ENCODE data around the gene ACTG2. TPM values are rescaled to one million over a fixed set of nuclear protein-coding genes. Genes with fewer than 3 reads are reported as not detected.

ACTG2 gene
- total RNA-seq, 1 experiment from 2014 or later: 1.5 TPM

GRCh38 chr2:73965053-73965452 lies 72.2 kb downstream of the ACTG2 start:
- H3K14ac ChIP-seq (ENCODE audit: insufficient read depth, low read length): no peak overlapping the region
- Mint-ChIP-seq H3K27ac (no peak overlapping the region), H3K36me3 (ENCODE audit: insufficient read depth in 1 of 3, low read depth in 3 of 3) (peaks cover 0 to 1% (median 0%) of the 10 kb centered on the region in 3 experiments; a peak in 3 of 7 replicates), H3K27me3 (ENCODE audit: low read depth) (peaks cover 14% of the 10 kb centered on the region), H3K9me3 (no peaks in the 10 kb centered on the region), H3K4me1 (peaks cover 5 to 7% of the 10 kb centered on the region in 2 experiments; a peak in 3 of 4 replicates), H3K4me3 (no peak overlapping the region)
- H3K56ac ChIP-seq (ENCODE audit: insufficient read length, low read depth, low read length): no peak overlapping the region
- H3K27ac ChIP-seq (ENCODE audit: insufficient read length, low read depth, low read length): no peak overlapping the region
- no peak for DNase-seq
- no peak overlapping the region for H2AK5ac ChIP-seq (ENCODE audit: insufficient read length, low read length)
- H3K23me2 ChIP-seq (ENCODE audit: insufficient read length, low read depth, low read length, poor library complexity, severe bottlenecking): no peaks in the 10 kb centered on the region
- H4K20me1 ChIP-seq (ENCODE audit: control insufficient read depth, insufficient read depth, insufficient read length): no peaks in the 10 kb centered on the region
- H3K18ac ChIP-seq (ENCODE audit: insufficient read length, low read depth, low read length): no peak overlapping the region
- no peak overlapping the region for H2BK20ac ChIP-seq (ENCODE audit: low read depth, low read length, poor library complexity, severe bottlenecking)
- no peaks in the 10 kb centered on the region for H3K4me1 ChIP-seq (ENCODE audit: insufficient read depth, low read length)
- no peak overlapping the region for H2BK120ac ChIP-seq (ENCODE audit: low read depth, low read length, poor library complexity, severe bottlenecking)
- H3K79me1 ChIP-seq (ENCODE audit: insufficient read depth, low read depth, low read length, poor library complexity, severe bottlenecking): no peaks in the 10 kb centered on the region
- H3K4ac ChIP-seq (ENCODE audit: low read depth, low read length): no peak overlapping the region
- TF ChIP-seq CTCF (conservative IDR thresholded peaks at IDR 0.05): no peak
- no peak overlapping the region for H2AFZ ChIP-seq (ENCODE audit: low read length)
- H3K9ac ChIP-seq (ENCODE audit: extremely low read depth, insufficient read length, low read length): no peak overlapping the region
- no peak overlapping the region for H3T11ph ChIP-seq (ENCODE audit: low read length)
- no peak overlapping the region for H3K4me2 ChIP-seq (ENCODE audit: insufficient read depth, insufficient read length, low read length)
- H2BK5ac ChIP-seq (ENCODE audit: insufficient read length, low read length): no peak overlapping the region
- H4K5ac ChIP-seq (ENCODE audit: insufficient read length, low read depth, low read length): no peak overlapping the region
- no peaks in the 10 kb centered on the region for H3K9me3 ChIP-seq (ENCODE audit: control insufficient read depth, low read depth, low read length)
- no peak overlapping the region for H2BK12ac ChIP-seq (ENCODE audit: insufficient read length, low read depth, low read length)
- H2BK15ac ChIP-seq (ENCODE audit: low read depth, low read length): no peak overlapping the region
- H3K23ac ChIP-seq (ENCODE audit: insufficient read length, low read depth, low read length): no peak overlapping the region
- H3K79me2 ChIP-seq (ENCODE audit: insufficient read depth, low read length): no peaks in the 10 kb centered on the region
- H4K91ac ChIP-seq (ENCODE audit: insufficient read length, low read depth, low read length): no peak overlapping the region
- no CpG with 5 or more reads among the region's 3 CpGs for WGBS (ENCODE audit: extremely low coverage, insufficient read length, low lambda C conversion rate)
- no peak overlapping the region for H4K8ac ChIP-seq (replicated peaks; ENCODE audit: insufficient read length, low read depth, low read length)
- no peaks in the 10 kb centered on the region for H3K27me3 ChIP-seq (ENCODE audit: insufficient read depth, low read length)

Measured in H9 (cell line).